Dermis blood vessel endothelial cell (primary cell): ENCODE results near the gene ATP8A2. TPM values are rescaled to one million over a fixed set of nuclear protein-coding genes. Genes with fewer than 3 reads are reported as not detected.
"Not testable (repeated sequence)": the region's sequence is repeated elsewhere in the genome, so short reads cannot be mapped to it uniquely, and the experiment has no call there.

Source experiments
- DNase-seq: peaks from one replicate; pipeline ENCODE4 v3.0.0; 2010
- total RNA-seq: library from RNA; depleted of rRNA; stranded (reverse); fragments of >200 nt; gene quantifications from 2 replicates; pipeline ENCODE4 v1.2.3, GENCODE V29; 2014

ATP8A2 gene
- total RNA-seq, 1 donor from 2014 or later, result 0.17 TPM

DNA sequence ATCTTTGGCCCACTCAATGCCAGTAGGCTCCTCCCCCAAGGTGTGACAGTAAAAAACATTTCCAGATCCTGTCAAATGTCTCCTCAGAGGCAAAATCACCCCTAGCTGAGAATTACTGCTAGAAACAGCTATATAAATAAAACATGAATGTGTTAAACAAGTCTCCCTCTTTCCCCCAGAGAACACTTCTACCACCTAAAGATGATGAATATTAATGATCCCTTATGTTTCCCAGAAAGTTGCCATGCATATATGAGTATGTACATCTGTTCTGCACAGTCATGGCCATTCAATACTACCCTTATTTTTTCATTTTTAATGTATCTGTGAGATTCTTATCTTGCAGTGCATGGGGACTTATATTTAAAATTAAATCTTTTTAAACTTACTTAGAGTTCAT, 450.0 kb downstream of the ATP8A2 start:
- DNase-seq, result no peak

GRCh38 chr13:25827221-25827620, 455.4 kb downstream of the ATP8A2 start:
- DNase-seq, result not testable (repeated sequence)

DNA sequence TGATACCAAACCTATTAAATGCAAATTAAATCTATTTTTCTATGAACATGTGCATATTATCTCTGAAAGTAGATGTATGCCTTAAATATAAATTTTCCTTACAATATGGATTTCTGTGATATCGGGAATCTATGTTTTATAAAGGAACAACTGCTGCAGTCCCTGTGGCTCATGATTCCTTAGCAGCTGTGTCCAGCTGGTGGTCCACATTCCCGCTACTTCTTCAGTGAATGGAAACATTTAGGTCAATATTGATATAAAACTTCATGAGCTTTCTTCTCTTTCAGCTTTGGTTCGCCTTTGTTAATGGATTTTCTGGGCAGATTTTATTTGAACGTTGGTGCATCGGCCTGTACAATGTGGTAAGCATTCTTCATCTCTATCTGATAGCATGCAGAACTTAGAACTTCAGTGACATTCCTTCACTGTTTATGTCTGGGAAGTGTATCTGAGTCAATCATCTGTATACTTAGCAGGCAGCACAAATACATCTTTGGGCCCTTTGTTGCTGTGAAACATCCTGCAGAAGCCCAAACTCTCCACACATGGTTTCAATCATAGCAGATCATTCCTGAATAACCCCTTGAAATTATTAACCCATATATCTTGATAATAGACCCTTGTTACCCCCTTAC, 456.2 kb downstream of the ATP8A2 start:
- no peak for DNase-seq

GRCh38 chr13:25833761-25834160, 462.0 kb downstream of the ATP8A2 start:
- no peak for DNase-seq

- peak; percentile 18 for DNase-seq
Observed at GRCh38 chr13:25836574-25837336, 465.0 kb downstream of the ATP8A2 start.

- no peak for DNase-seq
Observed at GRCh38 chr13:25839371-25839770, 467.6 kb downstream of the ATP8A2 start.

- DNase-seq, result no peak
Observed at GRCh38 chr13:25840261-25840660, 468.5 kb downstream of the ATP8A2 start.

DNA sequence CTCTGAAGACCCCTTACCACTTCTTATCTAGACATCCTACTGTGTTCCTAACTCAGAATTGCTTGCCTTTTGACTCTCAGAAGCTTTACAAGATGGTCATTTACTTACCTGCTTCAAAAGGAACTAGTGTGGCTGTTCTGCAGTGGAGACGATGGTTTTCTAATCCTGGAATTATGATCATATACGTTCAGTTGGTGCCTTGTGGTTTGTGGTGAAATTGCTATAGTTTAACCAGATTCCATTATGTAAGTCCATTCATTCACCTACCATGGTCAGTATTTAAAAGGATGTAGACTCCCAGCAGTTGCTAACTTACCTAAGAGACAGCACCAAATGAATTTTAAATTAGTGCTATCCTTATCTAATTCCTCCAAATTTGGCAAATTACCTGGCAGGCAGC, 469.2 kb downstream of the ATP8A2 start:
- DNase-seq, result no peak

DNA sequence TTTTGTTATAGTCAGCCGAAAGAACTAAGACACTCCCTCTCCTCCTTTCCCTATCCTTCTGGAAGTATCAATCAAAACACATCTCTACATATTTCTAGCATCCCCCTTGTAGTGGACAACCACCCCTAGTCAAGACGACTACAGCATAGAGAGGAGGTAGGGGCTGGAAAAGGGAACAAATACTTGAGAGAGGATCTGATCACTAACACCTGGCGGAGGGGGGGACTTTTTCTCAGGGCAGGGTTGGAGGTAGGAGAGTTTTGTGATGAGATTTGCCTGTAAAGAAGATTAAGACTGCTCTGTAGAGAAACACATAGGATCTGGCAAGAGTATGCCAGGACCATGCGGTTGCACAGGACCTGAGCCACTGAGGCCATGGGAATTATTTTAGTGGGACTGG, 471.9 kb downstream of the ATP8A2 start:
- no peak for DNase-seq

DNA sequence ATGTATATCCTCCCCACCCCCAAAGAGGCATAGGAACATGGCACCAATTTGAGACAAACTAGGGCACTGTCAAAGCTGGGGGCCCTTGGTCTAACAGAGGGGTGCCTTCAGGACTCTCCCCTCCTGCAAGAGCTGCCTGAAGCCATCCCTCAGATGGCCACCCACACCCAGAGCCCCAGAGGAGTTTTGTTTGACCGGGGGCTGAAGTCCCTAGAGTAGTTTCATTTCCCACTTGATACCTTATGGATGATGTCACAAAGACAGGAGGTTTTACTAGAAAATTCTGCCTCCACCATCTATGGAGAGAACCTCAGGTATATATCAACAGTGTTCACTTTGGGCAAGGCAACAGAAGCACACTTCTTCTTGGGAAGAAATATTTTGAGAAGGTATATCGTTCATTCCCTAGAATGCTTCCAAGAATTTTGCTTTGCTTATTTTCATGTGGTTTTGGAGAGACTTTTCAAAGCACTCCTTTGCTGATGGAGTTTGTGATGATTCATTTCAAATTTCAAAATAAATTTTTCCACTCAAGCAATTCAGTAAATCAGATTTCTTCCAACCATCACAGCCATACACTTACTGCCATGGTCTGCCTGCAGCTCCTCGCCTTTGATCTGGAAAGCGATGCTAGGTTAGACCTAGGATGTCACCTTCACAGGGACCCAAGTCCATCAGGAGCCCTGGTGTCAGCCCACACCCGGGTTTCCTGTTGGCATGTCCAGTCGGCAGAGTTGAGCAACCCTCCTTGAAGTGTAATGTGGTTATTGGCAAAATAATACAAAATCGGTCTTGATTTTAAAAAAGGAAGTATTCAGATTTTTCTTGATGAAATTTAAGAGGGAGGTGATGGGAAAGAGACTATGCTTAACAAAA, 473.0 kb downstream of the ATP8A2 start:
- DNase-seq, result no peak

DNA sequence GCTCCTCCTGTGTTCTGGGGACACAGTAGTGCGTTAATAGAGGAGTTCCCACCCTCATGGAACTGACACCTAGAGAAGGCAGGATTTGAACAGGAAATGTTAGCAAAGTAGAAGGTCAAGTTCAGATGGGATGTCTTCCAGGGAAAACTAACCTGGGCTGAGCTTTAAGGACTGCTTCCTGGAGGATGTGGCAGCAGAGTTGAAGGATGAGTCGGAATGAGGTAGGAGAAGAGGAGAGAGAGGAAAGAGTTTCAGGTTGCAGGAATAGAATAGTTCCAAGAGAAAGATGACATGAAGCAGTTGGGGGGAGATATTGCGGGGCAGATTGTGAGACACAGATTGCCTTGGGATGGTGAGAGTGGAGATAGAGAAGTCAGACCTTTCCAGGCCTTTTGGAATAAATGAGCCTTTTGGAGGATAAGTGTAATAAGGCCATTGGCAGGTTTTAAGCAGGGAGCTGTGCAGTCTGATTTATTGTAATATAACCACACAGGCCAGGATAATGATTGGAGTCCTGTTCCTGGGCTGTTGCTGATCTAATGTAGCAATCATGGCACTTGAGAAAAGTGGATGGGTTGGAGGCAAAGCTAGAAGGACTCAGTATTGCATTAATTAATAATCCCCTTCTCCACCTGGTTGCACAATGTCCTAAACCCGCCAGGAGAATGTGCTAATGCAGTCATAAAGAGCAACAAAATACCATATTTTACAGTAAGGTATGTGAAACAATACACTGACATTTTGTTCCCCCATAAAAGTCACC, 474.6 kb downstream of the ATP8A2 start:
- DNase-seq, result no peak

GRCh38 chr13:25847145-25847544, 475.4 kb downstream of the ATP8A2 start:
- no peak for DNase-seq

DNA sequence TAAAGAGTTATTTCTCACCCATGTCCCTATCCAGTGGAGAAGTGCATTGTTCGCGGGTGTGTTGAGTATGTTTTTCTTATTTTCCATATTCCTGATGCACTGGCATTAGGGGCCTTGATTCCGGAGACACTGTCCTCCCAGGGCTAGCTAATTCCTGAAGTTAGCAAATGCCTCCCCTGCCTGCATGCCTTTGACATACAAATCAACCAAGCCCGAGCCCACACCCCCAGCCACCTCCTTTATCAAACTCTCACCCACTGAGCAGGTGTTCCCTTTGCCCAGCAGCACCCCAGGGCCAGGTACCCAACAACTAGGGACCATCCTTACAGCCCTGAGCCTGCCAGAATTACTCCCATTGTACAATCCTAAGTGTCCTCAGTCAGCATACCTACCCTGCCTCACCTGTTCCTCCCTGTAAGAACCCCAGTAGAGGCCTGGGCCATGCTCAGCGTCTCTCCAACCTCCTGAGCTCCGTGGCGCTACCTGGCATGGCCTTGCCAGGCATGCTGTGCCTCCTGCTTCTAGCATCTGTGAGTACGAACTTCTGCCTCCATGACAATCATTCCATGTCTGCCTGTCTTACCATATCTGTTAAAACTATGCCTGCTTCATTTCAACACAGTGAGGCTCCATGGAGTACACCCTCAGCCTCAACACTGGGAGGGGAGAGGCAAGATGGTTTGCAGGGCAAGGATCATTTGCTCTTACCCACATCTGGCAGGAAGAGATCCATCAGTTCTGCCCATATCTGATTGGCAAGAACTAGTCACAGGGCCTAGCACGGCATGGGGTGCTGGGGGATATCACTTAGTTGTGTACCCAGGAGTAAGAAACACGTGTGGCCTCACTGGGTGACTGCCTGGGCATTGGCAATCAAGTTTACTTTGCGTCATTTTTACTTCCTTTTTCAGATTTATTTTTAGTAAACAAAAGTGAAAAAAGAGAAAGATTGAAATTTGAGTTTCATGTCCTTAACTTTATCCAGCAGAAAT, 476.2 kb downstream of the ATP8A2 start:
- DNase-seq, result no peak

DNA sequence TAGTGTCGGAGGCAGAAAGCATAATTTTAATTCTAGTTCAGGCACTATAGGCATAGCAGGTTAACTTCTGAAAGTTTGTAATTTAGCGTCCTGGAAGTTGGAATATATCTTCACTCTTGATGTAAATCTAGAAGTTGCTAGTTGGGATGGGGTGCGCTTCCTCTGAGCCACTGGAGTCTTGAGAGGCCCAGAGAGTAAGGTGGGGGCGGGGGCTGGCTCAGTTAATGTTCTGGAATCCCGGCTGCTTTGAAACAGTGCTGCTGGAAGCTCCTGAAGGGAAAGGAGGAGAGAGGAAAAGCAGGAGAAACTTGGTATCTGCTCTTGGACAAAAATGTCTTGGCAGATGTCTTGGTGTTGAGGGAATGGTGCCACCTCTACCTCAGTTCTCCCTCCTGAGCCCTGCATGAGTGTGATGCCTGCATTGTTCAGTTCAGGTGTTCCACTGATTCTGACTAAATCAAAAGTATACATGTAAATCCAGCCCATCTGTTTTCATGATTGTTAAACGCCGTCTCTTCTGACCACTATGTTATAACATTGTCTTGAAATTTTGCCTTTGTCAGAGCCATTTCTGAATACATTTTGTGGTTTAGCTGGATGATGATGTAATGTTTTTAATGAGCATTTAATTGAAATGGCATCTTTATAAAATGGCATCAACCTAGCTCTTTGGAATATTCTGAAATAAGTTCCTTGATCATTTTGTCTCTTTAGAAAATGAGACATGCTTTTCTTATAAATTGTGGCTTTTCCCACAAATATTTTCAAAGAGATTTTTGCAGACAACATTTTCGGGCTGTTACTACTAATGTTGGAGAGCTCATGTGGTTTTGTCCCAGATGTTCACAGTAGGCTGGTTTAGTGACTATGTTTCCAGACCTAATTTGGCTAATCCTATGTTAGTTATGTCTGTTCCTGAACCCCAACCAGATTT, 477.3 kb downstream of the ATP8A2 start:
- no peak for DNase-seq

- DNase-seq, result no peak
Observed at GRCh38 chr13:25857830-25858229, 486.1 kb downstream of the ATP8A2 start.

DNA sequence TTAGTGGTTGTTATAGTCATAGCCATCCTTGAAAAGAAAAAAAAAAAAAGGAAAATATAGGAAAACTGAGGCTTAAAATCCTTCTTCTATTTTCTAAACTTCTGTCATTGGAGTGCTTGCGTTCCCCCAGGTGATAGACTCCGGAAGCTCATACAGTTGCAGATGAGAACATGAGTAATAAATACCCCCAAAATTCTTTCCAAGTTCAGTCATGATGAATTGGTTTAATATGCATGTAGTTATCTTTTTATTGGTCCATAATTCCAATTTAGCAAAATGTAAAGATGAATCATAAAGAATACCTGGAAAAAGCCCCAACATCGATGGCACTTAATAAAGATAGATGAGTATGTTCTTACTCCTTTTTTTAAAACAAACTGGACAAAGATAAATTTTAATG, 487.8 kb downstream of the ATP8A2 start:
- no peak for DNase-seq

- DNase-seq, result no peak
Observed at GRCh38 chr13:25860265-25860664, 488.5 kb downstream of the ATP8A2 start.

DNA sequence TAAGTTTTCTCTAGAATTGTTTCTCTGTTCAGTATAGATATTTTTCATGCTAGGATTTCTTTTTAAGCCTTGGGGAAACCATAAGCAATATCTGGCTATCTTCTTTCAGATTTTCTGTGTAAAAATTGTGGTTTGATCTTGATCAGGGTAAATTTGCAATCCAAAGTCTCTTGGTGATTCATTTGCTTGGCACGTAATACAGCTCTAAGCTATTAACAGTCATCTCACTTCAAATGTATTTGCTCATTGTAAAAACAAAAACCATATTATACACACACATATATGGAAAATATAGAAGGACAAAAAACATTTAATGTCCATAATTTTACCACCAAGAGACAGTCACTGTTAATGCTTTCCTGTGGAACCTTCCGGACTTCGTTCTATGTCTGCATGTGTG, 489.1 kb downstream of the ATP8A2 start:
- DNase-seq, result no peak

- no peak for DNase-seq
Observed at GRCh38 chr13:25862156-25862555, 490.4 kb downstream of the ATP8A2 start.

- DNase-seq, result no peak
Observed at GRCh38 chr13:25864116-25864515, 492.3 kb downstream of the ATP8A2 start.
